Measurements from ENCODE around the gene ROCK2. TPM values are rescaled to one million over a fixed set of nuclear protein-coding genes. Genes with fewer than 3 reads are reported as not detected.

Gene ROCK2
- total RNA-seq, 1 experiment from 2014 or later: 25.9 TPM

GRCh38 chr2:11319939-11320338 lies 24.5 kb downstream of the ROCK2 start:
- POLR2A ChIA-PET: interaction anchor here (1.1 kb wide), 1 partner anchor 24 kb away, joined by 3 read pairs; no protein-coding TSS in a partner anchor
- peaks cover 5% of the 10 kb centered on the region for H3K36me3 Mint-ChIP-seq
- no peak overlapping the region for H3K4me3 Mint-ChIP-seq
- H3K27me3 Mint-ChIP-seq (ENCODE audit: low read depth): no peaks in the 10 kb centered on the region
- DNase-seq (ENCODE audit: low spot score) (no peak), ATAC-seq (no peak)
- H3K9me3 Mint-ChIP-seq: 0 out of 2 replicates have a peak, but pooled peaks cover 4% of the 10 kb centered on the region
- CTCF ChIA-PET: interaction anchor here (0.6 to 2.6 kb wide), 5 partner anchors 9 to 484 kb away, joined by 3 to 14 read pairs (median 3); a partner anchor contains a TSS
- peaks cover 10% of the 10 kb centered on the region; the same call in 1 of the 2 replicates for H3K4me1 Mint-ChIP-seq
- no peak overlapping the region for H3K27ac Mint-ChIP-seq
- TF ChIP-seq ETV6 (CRISPR knock-in tag; IDR thresholded peaks at IDR 0.05): no peak
- TF ChIP-seq ZNF219 (CRISPR knock-in tag; IDR thresholded peaks at IDR 0.05; ENCODE audit: borderline replicate concordance): no peak
- no peak for TF ChIP-seq CBFB (CRISPR knock-in tag; IDR thresholded peaks at IDR 0.05; ENCODE audit: low read depth)
- TF ChIP-seq ZNF138 (CRISPR knock-in tag; conservative IDR thresholded peaks at IDR 0.05): no peak
- no peak for TF ChIP-seq ZNF512 (CRISPR knock-in tag; IDR thresholded peaks at IDR 0.05; ENCODE audit: borderline replicate concordance)
- no peak for TF ChIP-seq E2F4 (CRISPR knock-in tag; IDR thresholded peaks at IDR 0.05; ENCODE audit: borderline replicate concordance, low read depth)
- no peak for TF ChIP-seq IRF2 (CRISPR knock-in tag; IDR thresholded peaks at IDR 0.05; ENCODE audit: borderline replicate concordance, low read depth)
- no peak for TF ChIP-seq TCF7 (CRISPR knock-in tag; IDR thresholded peaks at IDR 0.05; ENCODE audit: low read depth)

GRCh38 chr2:11315074-11315705 lies 29.2 kb downstream of the ROCK2 start:
- peaks cover 5% of the 10 kb centered on the region for H3K36me3 Mint-ChIP-seq
- no peak overlapping the region for H3K27ac Mint-ChIP-seq
- ATAC-seq (no peak), DNase-seq (ENCODE audit: low spot score) (no peak)
- CTCF ChIA-PET: no interaction called here
- no peaks in the 10 kb centered on the region for H3K27me3 Mint-ChIP-seq (ENCODE audit: low read depth)
- no peak overlapping the region for H3K4me3 Mint-ChIP-seq
- peaks cover 17% of the 10 kb centered on the region for H3K4me1 Mint-ChIP-seq
- H3K9me3 Mint-ChIP-seq: 0 out of 2 replicates have a peak, but pooled peaks cover 4% of the 10 kb centered on the region
- TF ChIP-seq FOXP1 (CRISPR knock-in tag; IDR thresholded peaks at IDR 0.05; ENCODE audit: borderline replicate concordance) (no peak), ZBTB21 (CRISPR knock-in tag; IDR thresholded peaks at IDR 0.05; ENCODE audit: borderline replicate concordance) (no peak), KAT7 (CRISPR knock-in tag; IDR thresholded peaks at IDR 0.05; ENCODE audit: borderline replicate concordance) (no peak)
- POLR2A ChIA-PET: interaction anchor here (0.6 kb wide), 1 partner anchor 269 kb away, joined by 3 read pairs; no protein-coding TSS in a partner anchor

GRCh38 chr2:11314487-11314886 lies 29.9 kb downstream of the ROCK2 start:
- Mint-ChIP-seq H3K27ac (no peak overlapping the region), H3K36me3 (peaks cover 5% of the 10 kb centered on the region), H3K4me1 (peaks cover 19% of the 10 kb centered on the region), H3K9me3 (0 out of 2 replicates have a peak, but pooled peaks cover 4% of the 10 kb centered on the region), H3K4me3 (no peak overlapping the region), H3K27me3 (ENCODE audit: low read depth) (no peaks in the 10 kb centered on the region)
- ATAC-seq (no peak), DNase-seq (ENCODE audit: low spot score) (no peak)
- TF ChIP-seq ZNF671 (CRISPR knock-in tag; IDR thresholded peaks at IDR 0.05) (no peak), ATF6 (CRISPR knock-in tag; IDR thresholded peaks at IDR 0.05) (no peak), GRHL2 (CRISPR knock-in tag; IDR thresholded peaks at IDR 0.05; ENCODE audit: insufficient replicate concordance, severe bottlenecking) (no peak), ZNF396 (CRISPR knock-in tag; IDR thresholded peaks at IDR 0.05; ENCODE audit: borderline replicate concordance) (no peak), FOXK1 (CRISPR knock-in tag; IDR thresholded peaks at IDR 0.05) (no peak), ZNF317 (CRISPR knock-in tag; IDR thresholded peaks at IDR 0.05; ENCODE audit: borderline replicate concordance, low read depth) (no peak), HMGA2 (CRISPR knock-in tag; IDR thresholded peaks at IDR 0.05) (no peak), ZNF138 (CRISPR knock-in tag; conservative IDR thresholded peaks at IDR 0.05) (no peak), TEAD4 (CRISPR knock-in tag; IDR thresholded peaks at IDR 0.05) (no peak), PRRX2 (CRISPR knock-in tag; IDR thresholded peaks at IDR 0.05) (no peak)
- CTCF ChIA-PET: no interaction called here
- POLR2A ChIA-PET: no interaction called here

Data from WTC11 (cell line).